Mesendoderm (in vitro differentiated cells): ENCODE results near the gene KDM1B.
"Not testable (repeated sequence)": the region's sequence is repeated elsewhere in the genome, so short reads cannot be mapped to it uniquely, and the experiment has no call there.

Experiments
- DNase-seq: peaks from one replicate; pipeline ENCODE4 v3.0.0; 2013
- H2AK5ac ChIP-seq: 2 replicates; pipeline ENCODE4 v1.6.1; 2013; ENCODE audit warnings: low read length, inconsistent platforms
- H2BK120ac ChIP-seq: 2 replicates; pipeline ENCODE4 v1.6.1; 2013; ENCODE audit warnings: low read depth, mild to moderate bottlenecking, low read length, moderate library complexity, mixed read lengths
- H2BK15ac ChIP-seq: replicated peaks from 2 replicates; pipeline ENCODE4 v1.6.1; 2013; ENCODE audit warnings: low read depth, mild to moderate bottlenecking, moderate library complexity
- H2BK5ac ChIP-seq: 2 replicates; pipeline ENCODE4 v1.6.1; 2013; ENCODE audit warnings: low read length, inconsistent platforms
- H3K18ac ChIP-seq: 2 replicates; pipeline ENCODE4 v1.6.1; 2013; ENCODE audit warnings: mild to moderate bottlenecking, low read length, mixed read lengths
- H3K23ac ChIP-seq: one replicate; pipeline ENCODE4 v1.6.1; 2013; ENCODE audit warnings: low read length
- H3K27ac ChIP-seq: 2 replicates; pipeline ENCODE4 v1.5.1; 2013; ENCODE audit warnings: low read depth, mild to moderate bottlenecking, inconsistent platforms, low read length, moderate library complexity
- H3K27me3 ChIP-seq: 2 replicates; pipeline ENCODE4 v1.6.1; 2013; ENCODE audit warnings: low read length, control low read depth, mild to moderate bottlenecking, inconsistent platforms; ENCODE audit not compliant: insufficient read depth, poor library complexity
- H3K36me3 ChIP-seq: 2 replicates; pipeline ENCODE4 v1.6.1; 2013; ENCODE audit warnings: low read length, inconsistent platforms; ENCODE audit not compliant: control insufficient read depth, insufficient read depth
- H3K4ac ChIP-seq: one replicate; pipeline ENCODE4 v1.6.1; 2013; ENCODE audit warnings: low read depth, mild to moderate bottlenecking, low read length, moderate library complexity
- H3K4me1 ChIP-seq: 2 replicates; pipeline ENCODE4 v1.6.1; 2013; ENCODE audit warnings: low read depth, low read length, inconsistent platforms; ENCODE audit not compliant: control insufficient read depth
- H3K4me2 ChIP-seq: 2 replicates; pipeline ENCODE4 v1.6.1; 2013; ENCODE audit warnings: low read length
- H3K4me3 ChIP-seq: 2 replicates; pipeline ENCODE4 v1.5.1; 2013; ENCODE audit warnings: mild to moderate bottlenecking, low read length
- H3K56ac ChIP-seq: one replicate; pipeline ENCODE4 v1.6.1; 2013; ENCODE audit warnings: low read length
- H3K79me1 ChIP-seq: 2 replicates; pipeline ENCODE4 v1.6.1; 2013; ENCODE audit warnings: low read length, inconsistent platforms
- H3K79me2 ChIP-seq: 2 replicates; pipeline ENCODE4 v1.6.1; 2013; ENCODE audit warnings: mild to moderate bottlenecking, low read length; ENCODE audit not compliant: control insufficient read depth, insufficient read depth
- H3K9ac ChIP-seq: 2 replicates; pipeline ENCODE4 v1.6.1; 2013; ENCODE audit warnings: low read length, inconsistent platforms
- H4K5ac ChIP-seq: one replicate; pipeline ENCODE4 v1.6.1; 2013; ENCODE audit warnings: low read length
- H4K8ac ChIP-seq: one replicate; pipeline ENCODE4 v1.6.1; 2013; ENCODE audit warnings: low read depth, mild to moderate bottlenecking, control low read depth, low read length, moderate library complexity
- WGBS: extraction: QIAGEN DNeasy Blood & Tissue Kit; methylation state at CpG from one replicate; pipeline ENCODE4 v1.1.7; 2013; ENCODE audit warnings: low lambda C conversion rate, missing lambda C conversion rate; ENCODE audit not compliant: insufficient coverage; ENCODE audit errors: extremely low coverage; 5-methylcytosine and 5-hydroxymethylcytosine counted together

KDM1B gene

GRCh38 chr6:18176198-18176597 is 21.0 kb downstream of the KDM1B start:
- not testable (repeated sequence) for H2BK15ac ChIP-seq, H2BK120ac ChIP-seq, H4K8ac ChIP-seq, H3K56ac ChIP-seq, H3K27ac ChIP-seq, H2AK5ac ChIP-seq, H3K18ac ChIP-seq, H3K23ac ChIP-seq, H3K27me3 ChIP-seq, H3K4me3 ChIP-seq, H3K4me2 ChIP-seq, H3K79me1 ChIP-seq, H2BK5ac ChIP-seq, DNase-seq, H3K4me1 ChIP-seq, H3K9ac ChIP-seq, H3K79me2 ChIP-seq, H3K4ac ChIP-seq, H4K5ac ChIP-seq, H3K36me3 ChIP-seq
- no CpG with 5 or more reads among the region's 4 CpGs for WGBS

- WGBS, result no CpG with 5 or more reads among the region's 4 CpGs
These were observed 22.2 kb downstream of the KDM1B start for GRCh38 chr6:18177286-18177965.

GRCh38 chr6:18178960-18179615 is 23.9 kb downstream of the KDM1B start:
- H3K27me3 ChIP-seq, result no peaks in the 10 kb centered on the region
- H3K56ac ChIP-seq, result no peak overlapping the region
- no peaks in the 10 kb centered on the region for H3K4me1 ChIP-seq
- H3K23ac ChIP-seq, result no peak overlapping the region
- no peak for DNase-seq
- H2BK5ac ChIP-seq, result no peak overlapping the region
- WGBS, result no CpG with 5 or more reads among the region's 3 CpGs
- H4K8ac ChIP-seq, result no peak overlapping the region
- H3K27ac ChIP-seq, result no peak overlapping the region
- H3K4me3 ChIP-seq, result no peak overlapping the region
- no peak overlapping the region for H3K18ac ChIP-seq
- H3K36me3 ChIP-seq, result no peaks in the 10 kb centered on the region
- no peak overlapping the region for H3K9ac ChIP-seq
- no peak overlapping the region for H3K4me2 ChIP-seq
- H2BK15ac ChIP-seq, result no peak overlapping the region
- H4K5ac ChIP-seq, result no peak overlapping the region
- no peak overlapping the region for H3K4ac ChIP-seq
- H3K79me1 ChIP-seq, result no peaks in the 10 kb centered on the region
- no peak overlapping the region for H2BK120ac ChIP-seq
- no peaks in the 10 kb centered on the region for H3K79me2 ChIP-seq
- no peak overlapping the region for H2AK5ac ChIP-seq

More at GRCh38 chr6:18177286-18177965, 22.2 kb downstream of the KDM1B start:
- Histone ChIP-seq H3K4me3 (no peak overlapping the region), H2BK120ac (no peak overlapping the region), H3K4me1 (no peaks in the 10 kb centered on the region), H3K79me1 (no peaks in the 10 kb centered on the region), H3K18ac (no peak overlapping the region), H3K79me2 (no peaks in the 10 kb centered on the region), H3K56ac (no peak overlapping the region), H3K27me3 (no peaks in the 10 kb centered on the region), H3K4ac (no peak overlapping the region), H2AK5ac (no peak overlapping the region), H3K27ac (no peak overlapping the region), H3K23ac (no peak overlapping the region), H2BK15ac (no peak overlapping the region), H3K4me2 (no peak overlapping the region), H2BK5ac (no peak overlapping the region), H3K9ac (no peak overlapping the region), H3K36me3 (no peaks in the 10 kb centered on the region), H4K8ac (no peak overlapping the region), H4K5ac (no peak overlapping the region)
- no peak for DNase-seq

GRCh38 chr6:18179770-18180356 is 24.6 kb downstream of the KDM1B start:
- peak overlapping the region; percentile 29 for H3K18ac ChIP-seq
- no peak overlapping the region for H3K9ac ChIP-seq
- H3K36me3 ChIP-seq, result no peaks in the 10 kb centered on the region
- no peaks in the 10 kb centered on the region for H3K79me2 ChIP-seq
- H4K8ac ChIP-seq, result no peak overlapping the region
- H3K79me1 ChIP-seq, result no peaks in the 10 kb centered on the region
- no peak overlapping the region for H4K5ac ChIP-seq
- no peak overlapping the region for H2AK5ac ChIP-seq
- no peak overlapping the region for H2BK15ac ChIP-seq
- whole genome bisulfite sequencing, result no CpG with 5 or more reads among the region's 5 CpGs
- no peak overlapping the region for H2BK5ac ChIP-seq
- no peak overlapping the region for H2BK120ac ChIP-seq
- H3K4me1 ChIP-seq, result no peaks in the 10 kb centered on the region
- no peak overlapping the region for H3K27ac ChIP-seq
- no peak for DNase-seq
- H3K27me3 ChIP-seq, result no peaks in the 10 kb centered on the region
- H3K4me3 ChIP-seq, result no peak overlapping the region
- H3K4me2 ChIP-seq, result no peak overlapping the region
- no peak overlapping the region for H3K23ac ChIP-seq
- H3K56ac ChIP-seq, result no peak overlapping the region
- no peak overlapping the region for H3K4ac ChIP-seq

- Histone ChIP-seq H2BK120ac (peak overlapping the region; percentile 73), H3K4me2 (no peak overlapping the region), H2BK5ac (no peak overlapping the region), H4K8ac (no peak overlapping the region), H2BK15ac (no peak overlapping the region), H3K23ac (no peak overlapping the region), H3K27me3 (no peaks in the 10 kb centered on the region), H3K18ac (no peak overlapping the region), H3K4ac (no peak overlapping the region), H3K36me3 (no peaks in the 10 kb centered on the region), H3K27ac (no peak overlapping the region), H3K9ac (no peak overlapping the region), H3K56ac (no peak overlapping the region), H3K4me1 (peaks cover 6% of the 10 kb centered on the region), H3K79me2 (no peaks in the 10 kb centered on the region), H4K5ac (no peak overlapping the region), H3K4me3 (no peak overlapping the region), H2AK5ac (no peak overlapping the region), H3K79me1 (no peaks in the 10 kb centered on the region)
- DNase-seq, result no peak
- WGBS, result no CpG with 5 or more reads among the region's 4 CpGs
These were observed 27.3 kb downstream of the KDM1B start for GRCh38 chr6:18182568-18182967.
